Measurements from ENCODE around the gene DRGX.

GRCh38 chr10:49382826-49383225 lies 13.1 kb downstream of the DRGX start:
- TF ChIP-seq EZH2 (IDR thresholded peaks at IDR 0.05; ENCODE audit: borderline replicate concordance) = no peak
- TF ChIP-seq, protein P1, sequence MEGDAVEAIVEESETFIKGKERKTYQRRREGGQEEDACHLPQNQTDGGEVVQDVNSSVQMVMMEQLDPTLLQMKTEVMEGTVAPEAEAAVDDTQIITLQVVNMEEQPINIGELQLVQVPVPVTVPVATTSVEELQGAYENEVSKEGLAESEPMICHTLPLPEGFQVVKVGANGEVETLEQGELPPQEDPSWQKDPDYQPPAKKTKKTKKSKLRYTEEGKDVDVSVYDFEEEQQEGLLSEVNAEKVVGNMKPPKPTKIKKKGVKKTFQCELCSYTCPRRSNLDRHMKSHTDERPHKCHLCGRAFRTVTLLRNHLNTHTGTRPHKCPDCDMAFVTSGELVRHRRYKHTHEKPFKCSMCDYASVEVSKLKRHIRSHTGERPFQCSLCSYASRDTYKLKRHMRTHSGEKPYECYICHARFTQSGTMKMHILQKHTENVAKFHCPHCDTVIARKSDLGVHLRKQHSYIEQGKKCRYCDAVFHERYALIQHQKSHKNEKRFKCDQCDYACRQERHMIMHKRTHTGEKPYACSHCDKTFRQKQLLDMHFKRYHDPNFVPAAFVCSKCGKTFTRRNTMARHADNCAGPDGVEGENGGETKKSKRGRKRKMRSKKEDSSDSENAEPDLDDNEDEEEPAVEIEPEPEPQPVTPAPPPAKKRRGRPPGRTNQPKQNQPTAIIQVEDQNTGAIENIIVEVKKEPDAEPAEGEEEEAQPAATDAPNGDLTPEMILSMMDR (IDR thresholded peaks at IDR 0.05; ENCODE audit: poor library complexity) = no peak
